ENCODE data around the gene MOBP. TPM values are rescaled to one million over a fixed set of nuclear protein-coding genes. Genes with fewer than 3 reads are reported as not detected.
"Not testable (repeated sequence)": the region's sequence is repeated elsewhere in the genome, so short reads cannot be mapped to it uniquely, and the experiment has no call there.

Gene MOBP
- not detected in 2 replicates for total RNA-seq (2014; rRNA removed; shearing (Covaris generic))
- 0.03 and 0.04 TPM in 2 replicates for polyA plus RNA-seq (2015; cell fraction: cytosol; rRNA removed)
- polyA plus RNA-seq (2015; cell fraction: nucleus; rRNA removed) = 0.58 TPM in 1 of 2 replicates, not detected in the other

- in situ Hi-C loops (cut with HindIII; ENCODE audit: low pct_unique_long_range_greater_than_20kb, low sequenced_read_pairs) = no loop called here
- peak; percentile 35 for DNase-seq (ENCODE audit: low read depth, low spot score)
Measured at GRCh38 chr3:39467394-39468107, at the start of gene MOBP. TSS of gene MOBP (plus strand) at chr3:39467680. CDS start at chr3:39502070, 34,390 bp downstream.

DNA sequence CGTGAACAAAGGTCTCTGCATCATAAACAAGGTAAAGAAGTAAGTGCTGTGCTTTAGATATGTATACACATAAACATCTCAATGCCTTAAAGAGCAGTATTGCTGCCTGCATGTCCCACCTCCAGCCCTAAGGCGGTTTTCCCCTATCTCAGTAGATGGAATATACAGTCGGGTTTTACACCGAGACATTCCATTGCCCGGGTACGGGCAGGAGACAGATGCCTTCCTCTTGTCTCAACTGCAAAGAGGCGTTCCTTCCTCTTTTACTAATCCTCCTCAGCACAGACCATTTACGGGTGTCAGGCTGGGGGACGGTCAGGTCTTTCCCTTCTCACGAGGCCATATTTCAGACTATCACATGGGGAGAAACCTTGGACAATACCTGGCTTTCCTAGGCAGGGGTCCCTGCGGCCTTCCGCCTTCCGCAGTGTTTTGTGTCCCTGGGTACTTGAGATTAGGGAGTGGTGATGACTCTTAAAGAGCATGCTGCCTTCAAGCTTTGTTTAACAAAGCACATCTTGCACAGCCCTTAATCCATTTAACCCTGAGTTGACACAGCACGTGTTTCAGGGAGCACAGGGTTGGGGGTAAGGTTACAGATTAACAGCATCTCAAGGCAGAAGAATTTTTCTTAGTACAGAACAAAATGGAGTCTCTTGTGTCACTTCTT is 48.8 kb upstream of the MOBP start:
- in situ Hi-C loops (cut with HindIII; ENCODE audit: low pct_unique_long_range_greater_than_20kb, low sequenced_read_pairs); DNase-seq (ENCODE audit: low read depth, low spot score): not testable (repeated sequence)

GRCh38 chr3:39419742-39420315 is 47.7 kb upstream of the MOBP start:
- in situ Hi-C loops (cut with HindIII; ENCODE audit: low pct_unique_long_range_greater_than_20kb, low sequenced_read_pairs) = no loop called here
- DNase-seq (ENCODE audit: low read depth, low spot score) = no peak

- in situ Hi-C loops (cut with HindIII; ENCODE audit: low pct_unique_long_range_greater_than_20kb, low sequenced_read_pairs) = no loop called here
- DNase-seq (ENCODE audit: low read depth, low spot score) = no peak
Measured at GRCh38 chr3:39420543-39420942, 46.9 kb upstream of the MOBP start.

DNA sequence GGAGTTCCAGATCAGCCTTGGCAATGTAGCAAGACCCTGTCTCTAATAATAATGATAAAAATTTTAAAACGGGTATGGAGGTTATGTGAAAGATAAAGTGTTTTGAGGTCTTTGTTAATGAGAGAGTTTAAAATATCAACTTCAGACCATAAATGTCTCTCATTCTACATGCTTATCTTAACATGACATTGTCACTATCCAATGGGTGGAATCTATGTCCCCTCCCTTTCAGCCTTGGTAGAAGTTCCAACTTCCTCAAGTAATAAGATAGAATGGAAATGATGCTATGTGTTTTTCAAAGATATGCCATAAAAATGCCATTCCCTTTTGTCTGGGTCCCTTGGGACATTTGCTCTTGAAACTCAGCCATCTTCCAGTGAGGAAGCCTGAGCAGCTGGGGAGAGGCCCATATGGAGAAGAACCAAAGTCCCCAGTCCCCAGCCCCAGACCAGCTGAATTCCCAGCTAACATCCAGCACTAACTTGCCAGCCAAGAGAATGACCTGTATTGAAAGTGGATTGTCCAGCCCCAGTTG is 44.0 kb upstream of the MOBP start:
- no peak for DNase-seq (ENCODE audit: low read depth, low spot score)
- in situ Hi-C loops (cut with HindIII; ENCODE audit: low pct_unique_long_range_greater_than_20kb, low sequenced_read_pairs) = no loop called here

DNA sequence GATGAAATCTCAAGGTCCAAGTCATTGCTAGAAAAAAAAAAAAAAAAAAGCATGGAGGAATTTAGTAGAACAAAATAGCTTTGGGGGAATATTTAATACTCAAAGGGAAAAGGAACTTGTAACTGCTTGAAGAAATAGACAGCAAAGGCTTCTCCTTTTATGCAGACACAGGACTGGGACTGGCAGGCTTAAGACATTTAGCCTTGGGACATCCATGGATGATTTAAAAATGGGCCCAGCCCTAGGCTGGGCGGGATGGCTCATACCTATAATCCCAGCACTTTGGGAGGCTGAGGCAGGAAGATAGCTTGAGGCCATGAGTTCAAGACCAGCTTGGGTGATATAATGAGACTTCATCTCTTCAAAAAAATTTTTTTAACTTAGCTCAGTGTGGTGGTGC is 41.2 kb upstream of the MOBP start:
- in situ Hi-C loops (cut with HindIII; ENCODE audit: low pct_unique_long_range_greater_than_20kb, low sequenced_read_pairs) = no loop called here
- DNase-seq (ENCODE audit: low read depth, low spot score) = no peak

DNA sequence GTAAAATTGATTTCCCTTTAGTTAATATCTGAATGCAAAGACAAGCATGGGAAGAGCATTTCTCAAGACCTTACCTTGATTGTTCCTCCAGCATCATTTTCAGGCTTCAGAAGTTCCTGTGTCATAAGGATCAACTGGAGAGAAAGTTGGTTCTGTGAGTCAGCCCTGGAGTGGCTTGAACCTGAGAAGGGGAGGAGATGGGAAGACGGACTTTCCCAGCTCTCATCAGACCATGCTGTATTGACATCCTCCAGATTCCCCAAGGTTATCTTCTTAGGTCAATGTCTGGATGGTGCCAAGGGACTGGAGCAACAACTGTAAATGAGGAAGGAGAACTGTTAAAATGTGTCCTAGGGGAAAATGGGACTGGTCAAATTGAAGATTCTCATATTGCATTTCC is 40.0 kb upstream of the MOBP start:
- no peak for DNase-seq (ENCODE audit: low read depth, low spot score)
- in situ Hi-C loops (cut with HindIII; ENCODE audit: low pct_unique_long_range_greater_than_20kb, low sequenced_read_pairs) = no loop called here

GRCh38 chr3:39428745-39429201 is 38.7 kb upstream of the MOBP start:
- no peak for DNase-seq (ENCODE audit: low read depth, low spot score)
- in situ Hi-C loops (cut with HindIII; ENCODE audit: low pct_unique_long_range_greater_than_20kb, low sequenced_read_pairs) = no loop called here

DNA sequence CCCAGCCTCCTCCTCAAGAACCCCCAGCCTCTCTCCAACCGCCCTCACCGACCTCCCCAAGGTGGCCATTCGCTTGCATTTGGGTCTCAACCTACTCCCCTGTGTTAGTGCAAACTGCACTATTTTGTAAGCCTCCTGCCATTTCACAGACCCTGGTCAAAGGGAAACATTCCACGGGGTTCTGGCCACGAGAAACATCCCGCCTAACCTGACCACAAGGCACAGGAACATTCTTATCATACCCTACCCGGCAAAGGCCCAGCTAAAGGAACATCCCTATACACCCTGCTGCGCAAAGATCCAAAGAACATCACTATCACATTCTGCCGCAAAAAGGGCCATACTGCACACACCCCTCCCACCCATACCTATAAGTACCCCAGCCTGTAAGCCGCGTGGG is 38.0 kb upstream of the MOBP start:
- in situ Hi-C loops (cut with HindIII; ENCODE audit: low pct_unique_long_range_greater_than_20kb, low sequenced_read_pairs) = no loop called here
- no peak for DNase-seq (ENCODE audit: low read depth, low spot score)

DNA sequence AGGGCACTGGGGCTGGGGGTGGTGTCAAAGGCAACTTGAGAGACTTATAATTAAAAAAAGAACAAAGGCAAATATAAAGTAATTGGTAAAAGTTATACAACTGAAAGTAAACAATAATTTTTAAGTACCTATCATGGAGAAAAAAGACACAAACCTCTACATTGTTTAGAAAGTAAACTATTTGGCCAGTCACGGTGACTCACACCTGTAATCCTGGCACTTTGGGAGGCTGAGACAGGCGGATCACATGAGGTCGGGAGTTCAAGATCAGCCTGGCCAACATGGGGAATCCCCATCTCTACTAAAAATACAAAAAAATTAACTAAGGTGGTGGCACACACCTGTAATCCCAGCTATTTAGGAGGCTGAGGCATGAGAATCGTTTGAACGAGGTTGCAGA is 35.1 kb upstream of the MOBP start:
- no peak for DNase-seq (ENCODE audit: low read depth, low spot score)
- in situ Hi-C loops (cut with HindIII; ENCODE audit: low pct_unique_long_range_greater_than_20kb, low sequenced_read_pairs) = no loop called here

GRCh38 chr3:39433642-39434041 is 33.8 kb upstream of the MOBP start:
- DNase-seq (ENCODE audit: low read depth, low spot score) = no peak
- in situ Hi-C loops (cut with HindIII; ENCODE audit: low pct_unique_long_range_greater_than_20kb, low sequenced_read_pairs) = no loop called here

GRCh38 chr3:39434574-39434973 is 32.9 kb upstream of the MOBP start:
- no peak for DNase-seq (ENCODE audit: low read depth, low spot score)
- in situ Hi-C loops (cut with HindIII; ENCODE audit: low pct_unique_long_range_greater_than_20kb, low sequenced_read_pairs) = no loop called here

DNA sequence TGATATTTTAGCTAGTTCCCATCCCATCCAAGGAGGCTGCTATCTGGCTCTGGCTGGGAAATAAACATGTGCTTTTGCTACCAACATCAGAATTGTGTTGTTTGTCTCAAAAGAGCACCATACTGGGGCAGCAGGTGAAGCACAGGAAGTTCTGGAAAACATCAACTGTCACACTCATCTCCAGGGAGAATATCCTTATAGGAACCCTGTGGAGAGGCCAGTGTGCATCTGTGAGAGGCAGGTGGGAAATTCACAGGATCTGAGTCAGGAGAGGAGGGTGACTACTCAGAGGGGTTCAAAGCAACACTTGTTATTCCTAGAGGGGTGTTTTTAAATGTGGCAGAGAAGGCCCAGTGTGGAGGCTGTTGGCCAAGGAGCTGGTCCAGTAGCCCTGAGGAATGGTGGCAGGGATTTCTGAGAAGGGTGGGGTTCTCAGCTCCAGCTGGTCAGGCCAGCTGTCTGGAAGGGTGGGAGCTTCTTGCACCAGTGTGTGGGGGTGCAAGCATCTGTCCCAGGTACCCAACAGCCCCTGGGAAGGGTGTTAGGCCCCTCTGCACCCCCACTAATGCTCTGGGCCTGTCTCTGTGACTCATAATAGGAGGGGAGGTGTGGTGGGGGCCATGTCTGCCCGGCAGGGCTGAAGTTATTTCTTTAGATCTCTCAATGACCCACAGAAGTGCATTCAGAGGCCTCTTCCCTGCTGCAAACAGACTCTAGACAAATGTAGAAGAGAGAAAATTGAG is 32.3 kb upstream of the MOBP start:
- in situ Hi-C loops (cut with HindIII; ENCODE audit: low pct_unique_long_range_greater_than_20kb, low sequenced_read_pairs) = no loop called here
- DNase-seq (ENCODE audit: low read depth, low spot score) = no peak

GRCh38 chr3:39438880-39439279 is 28.6 kb upstream of the MOBP start:
- in situ Hi-C loops (cut with HindIII; ENCODE audit: low pct_unique_long_range_greater_than_20kb, low sequenced_read_pairs) = no loop called here

DNA sequence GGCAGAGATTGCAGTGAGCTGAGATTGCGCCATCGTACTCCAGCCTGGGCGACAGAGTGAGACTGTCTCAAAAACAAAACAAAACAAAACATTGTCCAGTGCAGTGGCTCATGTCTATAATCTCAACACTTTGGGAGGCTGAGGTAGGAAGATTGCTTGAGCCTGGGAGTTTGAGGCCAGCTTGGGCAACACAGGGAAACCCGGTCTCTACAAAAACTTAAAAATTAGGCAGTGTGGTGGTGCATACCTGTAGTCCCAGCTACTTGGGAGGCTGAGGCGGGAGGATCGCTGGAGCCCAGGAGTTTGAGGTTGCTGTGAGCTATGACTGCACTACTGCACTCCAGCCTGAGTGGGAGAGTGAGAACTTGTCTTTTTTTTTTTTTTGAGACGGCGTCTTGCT is 27.2 kb upstream of the MOBP start:
- no peak for DNase-seq (ENCODE audit: low read depth, low spot score)
- in situ Hi-C loops (cut with HindIII; ENCODE audit: low pct_unique_long_range_greater_than_20kb, low sequenced_read_pairs) = no loop called here

More at GRCh38 chr3:39438880-39439279, 28.6 kb upstream of the MOBP start:
- no peak for DNase-seq (ENCODE audit: low read depth, low spot score)

GRCh38 chr3:39443530-39443929 is 23.9 kb upstream of the MOBP start:
- DNase-seq (ENCODE audit: low read depth, low spot score) = peak; percentile 42
- in situ Hi-C loops (cut with HindIII; ENCODE audit: low pct_unique_long_range_greater_than_20kb, low sequenced_read_pairs) = no loop called here

GRCh38 chr3:39445927-39446326 is 21.6 kb upstream of the MOBP start:
- in situ Hi-C loops (cut with HindIII; ENCODE audit: low pct_unique_long_range_greater_than_20kb, low sequenced_read_pairs) = no loop called here
- DNase-seq (ENCODE audit: low read depth, low spot score) = no peak

DNA sequence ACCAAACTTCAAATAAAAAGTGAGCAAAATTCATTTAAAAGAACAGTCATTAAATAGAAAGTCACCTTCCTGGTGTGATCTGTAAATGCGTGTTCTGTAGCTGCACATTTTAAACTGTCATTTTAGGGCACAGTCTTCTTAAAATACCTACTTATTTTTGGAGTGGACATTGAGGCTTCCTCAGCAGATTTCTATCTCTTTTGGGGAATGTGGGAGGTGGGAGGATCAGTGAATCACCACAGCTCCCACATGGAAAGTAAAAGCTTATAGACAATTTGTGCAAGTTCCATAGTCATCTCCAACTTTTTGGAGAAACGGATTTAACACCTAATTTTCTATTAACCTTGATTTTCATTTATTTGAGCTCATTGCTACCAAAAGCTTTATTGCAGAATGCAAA is 21.0 kb upstream of the MOBP start:
- in situ Hi-C loops (cut with HindIII; ENCODE audit: low pct_unique_long_range_greater_than_20kb, low sequenced_read_pairs) = no loop called here
- DNase-seq (ENCODE audit: low read depth, low spot score) = no peak
